MM.1S (cell line): ENCODE data around the gene ARSA.

Experiments used
- CTCF ChIP-seq: fragments of 300-600 bp; sonication (generic); IDR thresholded peaks from 2 replicates; pipeline ENCODE4 v1.5.1; 2016; ENCODE audit warnings: antibody characterized with exemption, low read length, mixed read lengths
- EZH2 ChIP-seq: fragments of 300-600 bp; sonication (generic); optimal IDR thresholded peaks from 2 replicates; pipeline ENCODE3; 2017; ENCODE audit warnings: low read depth, mild to moderate bottlenecking, antibody characterized with exemption, low read length, mixed read lengths

GRCh38 chr22:50625568-50626313 is 2.2 kb downstream of the ARSA start:
- TF ChIP-seq CTCF (no peak), EZH2 (no peak)
